Stimulated activated CD8-positive, alpha-beta memory T cell treated with anti-CD3 and anti-CD28 coated beads, Interleukin-12 subunit alpha, Interleukin-12 subunit beta, amount 100 ng/mL, for 24 hours (primary cell): ENCODE measurements around the gene CYFIP2.
"Not testable (repeated sequence)": the region's sequence is repeated elsewhere in the genome, so short reads cannot be mapped to it uniquely, and the experiment has no call there.

Experiments used
- DNase-seq: peaks from one replicate; pipeline ENCODE4 v3.0.0-alpha.2; 2020; ENCODE audit errors: extremely low read depth

CYFIP2 gene

DNA sequence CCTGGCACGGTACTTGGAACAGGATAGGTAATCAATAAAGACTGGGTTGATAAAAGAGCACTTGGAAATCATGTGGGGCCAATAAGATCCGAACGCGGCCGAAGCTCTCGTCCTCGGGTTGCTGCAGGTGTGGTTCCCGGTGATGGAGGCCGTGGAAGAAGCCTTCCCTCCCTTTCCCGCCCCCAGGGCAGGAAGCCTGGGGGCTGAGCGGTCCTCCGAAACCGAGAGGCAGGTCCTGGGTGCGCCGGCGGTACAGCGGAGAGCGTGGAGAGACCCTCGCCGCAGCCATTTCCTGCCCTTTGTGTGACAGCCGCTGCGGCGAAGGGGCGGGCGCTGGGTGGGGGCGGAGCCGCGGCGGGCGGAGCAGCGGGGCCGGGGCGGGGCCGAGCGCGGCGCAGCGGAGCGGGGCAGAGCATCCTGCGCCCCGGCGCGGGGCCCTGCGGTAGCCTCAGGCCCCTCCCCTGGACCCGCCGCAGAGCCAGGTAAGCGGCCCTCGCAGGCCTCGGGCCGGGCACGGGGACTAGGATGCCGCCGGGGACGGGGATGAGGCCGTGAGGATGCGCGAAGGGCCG is at the start of gene CYFIP2:
TSS of gene CYFIP2 (plus strand) at position 410 of the 572 bp plus-strand sequence. CDS start 19,239 bp downstream, outside the sequence.
- DNase-seq = peak; percentile 65

DNA sequence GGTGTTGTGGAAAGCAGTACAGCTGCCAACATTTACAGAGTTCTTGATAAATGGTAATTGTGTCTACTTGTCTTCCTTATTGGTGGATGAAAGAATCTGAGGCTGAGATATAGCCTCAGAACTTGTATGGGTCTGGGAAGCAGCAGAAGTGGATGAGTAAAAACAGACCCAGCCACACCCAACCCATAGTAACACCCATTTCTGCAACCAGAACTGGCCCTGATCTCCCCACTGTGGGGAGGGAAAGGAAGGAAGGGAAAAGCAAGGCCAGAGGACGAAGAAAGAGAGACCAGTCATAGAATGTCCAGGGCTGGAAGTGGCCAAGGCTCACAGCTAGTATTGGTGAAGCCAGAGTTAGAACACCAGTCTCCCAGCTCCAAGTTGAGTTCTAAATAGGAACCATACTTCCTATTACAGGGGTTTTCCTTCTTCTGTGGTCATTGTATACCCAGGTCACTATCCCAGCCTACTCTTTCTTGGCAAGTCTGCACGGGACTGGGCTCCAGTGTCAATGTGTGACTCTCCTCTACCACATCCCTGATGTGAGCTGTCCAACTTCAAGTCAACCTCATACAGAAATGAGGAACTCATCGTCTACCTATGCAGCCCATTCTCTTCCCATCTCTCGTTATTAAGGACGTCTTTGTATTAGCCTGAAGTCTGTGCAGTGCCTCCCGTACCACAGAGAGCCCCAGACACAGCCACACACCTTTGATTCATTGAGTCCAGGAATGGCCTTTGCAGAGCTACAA is 49.4 kb upstream of the CYFIP2 start:
- no peak for DNase-seq

DNA sequence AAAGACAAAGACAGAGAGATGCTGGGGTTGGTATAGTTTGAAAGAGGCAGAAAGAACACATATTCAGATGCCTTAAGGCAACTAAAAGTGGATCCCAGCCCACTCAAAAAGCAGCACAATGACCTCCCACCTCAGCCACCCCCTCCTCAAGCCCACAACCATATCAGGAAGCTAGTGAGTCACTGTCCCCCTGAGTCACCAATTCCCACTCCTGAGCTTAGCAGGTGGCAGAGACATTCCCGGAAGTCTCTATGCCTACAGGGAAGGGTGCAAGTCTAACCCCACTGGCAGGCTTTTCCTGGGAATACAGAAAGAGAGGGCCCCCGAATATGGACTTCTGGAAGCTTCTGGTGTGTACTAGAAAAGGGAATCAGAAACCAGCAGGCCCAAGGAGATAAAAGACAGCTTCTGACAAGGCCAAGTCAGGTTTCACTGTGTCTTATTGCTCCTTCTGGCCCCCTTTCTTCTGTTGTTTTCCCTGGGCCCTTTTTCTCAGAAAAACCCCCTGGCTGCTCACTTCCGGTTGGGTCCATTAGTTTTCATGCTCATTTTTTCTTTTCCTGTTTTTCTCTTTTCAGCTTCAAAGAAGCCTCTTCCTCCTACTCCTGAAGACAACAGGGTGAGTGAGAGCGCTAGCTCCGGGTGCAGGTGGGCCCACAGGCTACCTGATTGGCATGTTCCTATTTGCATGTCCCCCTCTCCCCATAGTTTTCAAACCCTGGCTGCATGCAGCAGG is 48.5 kb upstream of the CYFIP2 start:
- DNase-seq = no peak

DNA sequence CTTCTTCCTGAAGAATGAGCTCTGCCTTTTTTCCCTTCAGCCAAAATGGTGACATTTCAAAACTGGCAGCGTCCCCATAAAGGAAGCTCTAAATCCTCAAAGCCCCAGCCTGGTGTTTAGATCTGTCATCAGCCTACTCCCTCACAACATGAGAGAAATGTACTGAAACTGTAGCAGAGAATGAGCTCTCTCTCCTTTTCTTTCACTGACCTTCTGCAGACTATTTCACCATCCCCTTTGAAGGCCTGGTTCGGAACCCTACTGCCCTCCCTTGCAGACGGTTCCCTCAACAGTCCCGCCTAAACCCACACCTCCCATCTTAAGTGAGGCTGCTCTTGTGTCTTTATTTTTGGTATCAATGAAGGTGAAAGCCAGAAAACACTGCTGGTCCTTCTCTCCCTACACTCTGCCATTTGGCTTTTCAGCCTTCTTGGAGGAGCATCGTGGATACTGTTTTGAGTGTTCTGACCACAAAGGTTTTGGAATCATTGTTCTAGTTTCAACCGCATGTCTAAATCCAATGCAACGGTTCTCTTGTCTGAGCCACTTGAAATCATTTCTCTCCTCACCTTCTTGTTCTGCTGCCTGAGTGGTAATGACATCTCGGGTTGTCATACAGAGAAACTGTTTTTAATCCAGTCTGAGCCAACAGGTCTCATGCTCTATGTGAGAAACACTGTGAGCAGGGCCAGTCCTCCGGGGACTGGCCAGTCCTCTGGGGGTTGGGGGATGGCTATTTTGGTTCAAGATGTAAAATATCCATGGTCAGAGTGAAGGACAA is 46.2 kb upstream of the CYFIP2 start:
- DNase-seq = no peak

DNA sequence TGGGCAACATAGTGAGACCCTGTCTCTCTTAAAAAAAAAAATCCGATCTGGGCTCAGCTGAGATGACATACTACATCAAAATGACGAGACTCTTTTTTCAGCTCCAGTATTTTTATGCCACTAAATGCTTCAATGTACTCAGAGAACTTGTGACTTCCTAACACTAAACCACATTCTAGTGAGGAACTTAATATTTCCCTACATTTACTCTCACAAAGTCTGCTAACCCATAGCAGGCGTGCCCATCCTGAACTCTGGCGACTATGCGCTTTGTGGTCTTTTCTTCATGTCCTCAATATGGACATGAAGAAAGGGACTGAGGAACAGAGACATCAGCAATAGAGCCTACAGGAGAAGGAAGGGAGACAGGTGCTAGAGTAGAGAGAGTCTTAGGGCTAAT is 44.0 kb upstream of the CYFIP2 start:
- no peak for DNase-seq

DNA sequence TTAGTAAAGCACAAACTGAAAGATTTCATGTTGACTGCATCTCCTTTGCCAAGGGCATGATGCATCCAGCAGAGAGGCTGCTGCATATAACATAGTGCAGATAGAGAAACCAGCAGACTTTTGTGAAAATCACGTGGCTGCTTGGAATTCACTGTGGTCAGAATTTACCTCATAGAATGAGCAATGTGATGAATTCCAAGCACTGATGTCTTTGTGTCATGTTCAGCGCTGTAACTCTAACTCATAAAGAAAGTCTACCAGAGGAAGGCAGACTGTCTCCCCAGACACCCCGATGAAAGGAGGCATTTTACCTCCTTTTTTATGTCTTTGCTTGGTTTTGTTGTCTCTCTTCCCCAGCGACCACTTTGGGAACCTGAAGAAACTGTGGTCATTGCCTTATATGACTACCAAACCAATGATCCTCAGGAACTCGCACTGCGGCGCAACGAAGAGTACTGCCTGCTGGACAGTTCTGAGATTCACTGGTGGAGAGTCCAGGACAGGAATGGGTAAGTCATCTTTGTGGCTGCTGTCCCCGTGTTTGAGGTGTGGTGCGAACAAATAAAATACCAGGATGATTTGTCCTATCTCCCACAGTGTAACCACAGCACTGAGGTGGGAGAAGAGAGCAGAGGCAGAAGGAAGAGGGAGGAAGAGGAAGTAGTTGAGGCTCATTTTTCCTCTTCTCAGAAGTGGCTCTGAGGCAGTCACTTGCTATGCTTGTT is 43.3 kb upstream of the CYFIP2 start:
- no peak for DNase-seq

DNA sequence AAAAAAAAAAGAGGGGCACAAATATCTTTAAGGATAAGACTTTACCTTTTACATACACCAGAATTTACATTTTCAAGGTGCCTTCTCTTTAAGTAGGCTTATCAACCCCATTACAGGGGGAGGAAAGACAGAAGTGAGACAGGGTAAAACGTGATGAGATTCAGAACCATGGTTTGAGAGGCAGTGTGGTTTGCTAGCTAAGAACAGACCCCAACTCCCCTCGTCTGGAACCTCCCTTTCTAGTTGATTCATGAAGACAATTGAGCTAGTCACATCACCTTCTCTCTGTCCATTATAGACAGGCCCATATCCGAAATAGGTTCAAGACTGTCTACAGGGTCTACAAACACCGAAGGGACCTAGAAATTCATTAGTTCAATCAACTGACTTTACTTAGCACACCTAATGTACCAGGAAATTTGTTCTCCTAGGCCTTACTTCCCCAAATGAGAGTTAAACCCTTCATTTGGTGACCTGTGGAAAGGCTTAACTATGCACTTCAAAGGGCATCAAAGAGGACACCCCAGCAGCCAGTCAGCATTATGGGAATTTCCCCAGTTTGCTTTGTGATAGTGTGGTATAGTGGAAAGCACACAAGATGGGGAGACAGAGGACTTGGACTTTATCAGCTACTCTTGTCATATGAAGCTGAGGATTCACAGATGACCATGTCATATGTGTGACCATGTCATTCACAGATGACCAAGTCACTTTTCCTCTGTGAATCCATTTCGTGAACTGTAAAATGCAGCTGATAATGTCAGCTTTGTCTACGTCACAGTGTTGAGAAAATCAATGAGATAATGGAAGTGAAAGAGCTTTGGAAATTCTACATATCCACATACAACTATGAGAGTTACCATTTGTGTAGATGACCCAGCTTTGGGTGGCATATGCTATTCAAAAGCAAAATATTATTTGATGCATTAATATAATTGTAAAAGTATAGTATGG is 40.2 kb upstream of the CYFIP2 start:
- no peak for DNase-seq

DNA sequence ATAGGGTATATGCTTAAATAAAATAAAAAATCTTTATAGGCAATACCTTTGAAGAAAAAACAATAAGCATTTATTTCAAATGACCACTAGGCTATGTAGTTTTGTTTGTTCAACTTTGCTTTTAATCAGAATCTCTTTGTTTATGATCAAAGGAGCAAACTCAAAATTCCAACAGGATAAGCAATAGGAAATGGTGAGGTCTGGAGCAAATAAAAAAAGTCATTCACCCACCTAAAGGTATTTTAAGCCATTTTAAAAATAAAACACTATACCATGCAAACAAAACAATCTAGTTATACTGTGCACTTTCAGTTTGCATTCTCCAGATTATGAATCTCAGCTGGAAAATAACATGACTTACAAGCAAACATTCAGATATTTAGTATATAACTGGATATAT is 35.3 kb upstream of the CYFIP2 start:
- no peak for DNase-seq

DNA sequence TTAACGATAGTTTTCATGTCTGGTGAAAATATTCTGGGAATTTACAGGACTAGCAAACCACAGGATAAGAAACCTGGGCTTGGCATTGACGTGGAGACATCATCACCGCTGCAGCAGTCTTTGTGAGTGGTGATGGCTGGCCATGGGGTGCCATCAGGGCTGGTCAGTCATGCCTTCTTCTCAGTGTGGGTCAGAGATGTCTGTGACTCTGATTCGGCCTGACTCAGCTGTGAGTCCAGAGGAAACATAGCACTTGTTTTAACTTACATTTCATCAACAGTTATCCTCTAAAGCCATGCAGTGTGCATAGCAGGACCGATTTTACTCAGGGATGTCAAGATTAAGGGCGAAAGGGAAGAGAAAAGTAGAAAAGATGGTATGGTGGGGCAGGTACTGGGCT is 33.2 kb upstream of the CYFIP2 start:
- no peak for DNase-seq

DNA sequence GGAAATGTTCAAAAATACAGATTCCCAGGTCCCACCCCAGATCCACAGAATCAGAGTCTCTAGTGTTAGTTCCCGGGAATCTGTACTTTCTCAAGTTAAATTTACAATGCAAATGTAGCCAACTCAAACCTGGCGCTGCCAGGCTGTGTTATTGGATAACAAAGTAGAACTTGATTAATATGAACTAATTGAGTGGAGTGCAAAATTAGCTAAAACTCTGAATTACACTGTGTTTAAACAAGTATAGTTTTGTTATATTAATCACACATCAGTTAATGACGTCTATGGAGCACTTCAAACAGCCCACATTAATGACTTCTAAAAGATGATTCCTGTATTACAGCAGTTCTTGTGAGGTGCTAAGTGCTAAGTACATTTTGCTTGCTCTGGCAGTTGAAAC is 32.4 kb upstream of the CYFIP2 start:
- no peak for DNase-seq

DNA sequence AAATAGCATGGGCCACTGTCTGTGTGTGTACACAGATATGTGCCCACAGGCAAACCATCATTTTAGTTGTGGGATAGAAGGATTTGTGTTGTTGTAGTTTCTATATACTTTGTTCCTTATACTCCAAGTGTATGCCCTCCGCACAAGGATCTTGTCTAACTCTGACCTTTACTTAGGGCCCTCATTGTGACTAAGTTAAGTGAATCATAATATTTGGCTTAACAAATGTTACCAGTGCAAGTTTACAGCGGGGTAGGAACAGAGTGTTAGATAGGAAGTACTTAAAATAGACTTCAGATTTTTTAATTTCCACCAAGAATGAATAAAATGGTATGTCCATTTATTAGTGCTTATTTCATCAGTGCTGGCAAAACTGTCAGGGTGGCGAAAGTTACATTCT is 29.5 kb upstream of the CYFIP2 start:
- no peak for DNase-seq

DNA sequence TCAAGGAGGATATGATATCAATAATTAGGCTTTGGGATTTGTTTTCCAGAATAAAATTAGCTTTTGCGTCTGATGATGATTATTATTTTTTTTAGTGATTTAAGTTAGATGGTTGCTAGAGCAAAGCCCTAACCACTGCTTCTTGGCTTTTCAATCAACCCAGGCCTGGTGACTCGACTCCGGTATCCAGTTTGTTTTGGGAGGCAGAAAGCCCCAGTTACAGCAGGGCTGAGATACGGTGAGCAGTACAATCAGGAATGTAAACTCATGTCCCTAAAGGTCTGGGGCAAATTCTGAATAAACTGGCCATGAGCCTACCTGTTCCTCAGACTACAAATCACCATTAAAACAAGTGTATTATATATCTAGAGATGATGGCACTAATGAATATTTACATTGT is 24.4 kb upstream of the CYFIP2 start:
- no peak for DNase-seq

DNA sequence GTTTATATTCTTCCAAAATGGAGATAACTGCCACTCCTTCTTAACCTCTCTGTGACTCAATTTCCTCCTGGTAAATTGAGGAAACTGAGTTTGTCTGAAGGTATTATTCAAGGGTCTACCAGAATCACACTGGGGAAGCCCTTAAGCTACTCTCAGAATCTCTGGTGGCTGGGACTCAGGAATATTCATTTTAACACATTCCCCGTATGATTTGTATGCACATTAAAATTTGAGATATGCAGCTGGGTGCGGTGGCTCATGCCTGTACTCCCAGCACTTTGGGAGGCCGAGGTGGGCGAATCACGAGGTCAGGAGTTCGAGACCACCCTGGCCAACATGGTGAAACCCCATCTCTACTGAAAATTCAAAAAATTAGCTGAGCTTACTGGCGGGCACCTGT is 21.2 kb upstream of the CYFIP2 start:
- not testable (repeated sequence) for DNase-seq

DNA sequence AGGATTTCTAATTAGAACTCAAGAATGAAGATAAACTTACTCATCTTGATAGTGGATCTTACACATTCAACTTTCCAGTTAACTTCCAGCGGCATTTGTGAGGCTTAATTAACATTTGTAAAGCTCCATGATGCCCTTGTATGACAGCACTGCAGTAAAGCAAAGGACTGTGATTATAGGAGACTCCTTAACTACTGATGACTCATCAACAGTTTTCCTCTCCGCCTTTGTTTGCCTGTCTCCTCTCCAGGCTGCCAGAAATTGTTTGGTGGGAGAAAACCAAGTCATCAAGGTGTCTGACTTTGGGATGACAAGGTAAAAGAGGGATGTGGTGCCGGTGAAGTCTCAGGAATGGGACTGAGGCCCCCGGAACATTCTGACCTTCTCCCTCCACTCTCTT is 20.4 kb upstream of the CYFIP2 start:
- DNase-seq = no peak

DNA sequence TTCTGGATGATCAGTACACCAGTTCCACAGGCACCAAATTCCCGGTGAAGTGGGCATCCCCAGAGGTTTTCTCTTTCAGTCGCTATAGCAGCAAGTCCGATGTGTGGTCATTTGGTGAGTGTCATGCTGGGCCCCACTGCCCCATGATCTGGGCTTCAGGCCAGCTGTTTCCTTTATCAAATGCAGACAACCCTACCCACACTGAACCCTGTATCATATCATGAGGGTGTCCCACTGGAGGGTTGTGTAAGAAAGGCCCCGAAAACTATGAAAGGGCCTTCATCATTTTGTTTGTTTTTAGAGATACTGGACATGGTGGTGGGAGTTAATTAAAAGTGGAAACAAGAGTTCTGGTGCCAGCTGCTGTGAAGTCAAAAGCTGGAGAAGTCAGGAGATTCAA is 20.0 kb upstream of the CYFIP2 start:
- no peak for DNase-seq

DNA sequence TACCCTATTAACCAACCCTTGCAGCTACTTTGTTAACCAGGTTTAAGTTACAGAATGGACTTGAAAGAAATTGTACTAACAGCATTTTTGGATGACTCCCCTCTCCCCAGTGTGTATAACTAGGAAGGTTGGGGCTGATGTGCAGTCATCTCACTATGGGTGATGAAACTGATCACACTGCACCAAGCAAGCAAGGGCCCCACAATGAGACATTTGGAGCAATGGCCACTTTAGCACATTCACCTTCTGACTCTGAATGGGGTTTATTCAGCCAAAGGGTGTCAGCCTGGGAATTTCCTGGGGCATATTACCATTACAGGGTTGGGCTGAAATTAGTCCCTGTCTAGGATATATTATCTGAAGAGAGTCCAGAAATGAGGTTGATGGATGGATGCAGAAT is 18.7 kb upstream of the CYFIP2 start:
- no peak for DNase-seq

DNA sequence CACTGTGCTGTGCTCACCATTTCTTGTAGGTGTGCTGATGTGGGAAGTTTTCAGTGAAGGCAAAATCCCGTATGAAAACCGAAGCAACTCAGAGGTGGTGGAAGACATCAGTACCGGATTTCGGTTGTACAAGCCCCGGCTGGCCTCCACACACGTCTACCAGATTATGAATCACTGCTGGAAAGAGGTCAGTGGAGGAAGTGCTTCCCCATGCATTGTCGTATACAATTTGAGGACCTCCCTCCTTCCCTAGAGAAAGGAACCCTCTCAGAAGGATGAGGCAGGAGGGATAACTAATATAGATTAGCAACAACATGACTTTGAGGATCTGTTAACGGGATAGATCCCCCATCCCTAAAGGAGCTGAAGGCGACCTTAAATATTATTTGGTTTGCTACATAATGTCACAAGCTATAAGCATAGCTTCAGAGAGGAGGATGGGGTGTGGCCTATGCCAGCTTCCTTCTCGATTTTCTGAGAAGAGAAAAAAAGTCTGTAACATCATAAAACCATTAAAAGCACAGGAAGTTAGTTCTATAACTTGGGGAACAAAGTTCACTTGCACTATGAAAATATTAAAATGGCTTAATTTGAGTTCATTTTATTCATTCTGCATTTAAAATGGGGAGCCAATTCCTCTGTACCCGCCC is 17.0 kb upstream of the CYFIP2 start:
- DNase-seq = no peak

DNA sequence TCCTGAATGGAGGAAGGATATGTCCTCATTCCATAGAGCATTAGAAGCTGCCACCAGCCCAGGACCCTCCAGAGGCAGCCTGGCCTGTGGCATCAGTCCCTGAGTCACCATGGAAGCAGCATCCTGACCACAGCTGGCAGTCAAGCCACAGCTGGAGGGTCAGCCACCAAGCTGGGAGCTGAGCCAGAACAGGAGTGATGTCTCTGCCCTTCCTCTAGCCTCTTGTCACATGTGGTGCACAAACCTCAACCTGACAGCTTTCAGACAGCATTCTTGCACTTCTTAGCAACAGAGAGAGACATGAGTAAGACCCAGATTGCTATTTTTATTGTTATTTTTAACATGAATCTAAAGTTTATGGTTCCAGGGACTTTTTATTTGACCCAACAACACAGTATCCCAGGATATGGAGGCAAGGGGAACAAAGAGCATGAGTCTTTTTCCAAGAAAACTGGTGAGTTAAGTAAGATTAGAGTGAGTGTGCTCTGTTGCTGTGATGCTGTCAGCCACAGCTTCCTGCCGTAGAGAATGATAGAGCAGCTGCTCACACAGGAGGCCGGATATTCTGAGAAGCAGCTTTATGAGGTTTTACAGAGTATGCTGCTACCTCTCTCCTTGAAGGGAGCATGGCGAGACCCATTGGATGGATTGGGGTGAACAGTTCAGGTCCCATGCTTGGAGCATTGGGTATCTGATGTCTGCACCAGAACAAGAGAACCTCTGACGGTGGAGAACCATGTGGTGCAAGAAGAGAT is 13.0 kb upstream of the CYFIP2 start:
- DNase-seq = no peak

DNA sequence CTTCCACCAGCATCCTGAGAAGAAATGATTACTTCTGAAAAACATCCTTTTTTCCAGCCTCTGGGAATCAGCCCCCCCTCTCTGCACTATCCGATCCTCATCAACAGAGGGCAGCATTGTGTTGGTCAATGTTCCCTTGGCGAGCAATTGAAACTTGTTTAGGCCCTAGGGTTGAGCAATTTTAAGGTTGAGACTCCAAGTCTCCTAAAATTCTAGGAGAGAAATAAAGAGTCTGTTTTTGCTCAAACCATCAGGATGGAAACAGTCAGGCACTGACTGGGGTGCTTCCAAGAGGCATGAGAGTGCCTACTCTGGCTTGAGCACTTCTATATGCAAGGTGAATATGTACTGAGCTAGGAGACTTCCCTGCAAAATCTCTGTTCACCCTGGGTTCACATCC is 12.4 kb upstream of the CYFIP2 start:
- no peak for DNase-seq
